GM18526 (cell line): ENCODE data around the gene SLC5A11.

ENCODE experiments used
- POLR2A ChIP-seq: IDR thresholded peaks from 3 replicates; pipeline ENCODE4 v1.6.1; 2011; ENCODE audit not compliant: insufficient read length; ENCODE audit errors: extremely low read depth

SLC5A11 gene, protein sequence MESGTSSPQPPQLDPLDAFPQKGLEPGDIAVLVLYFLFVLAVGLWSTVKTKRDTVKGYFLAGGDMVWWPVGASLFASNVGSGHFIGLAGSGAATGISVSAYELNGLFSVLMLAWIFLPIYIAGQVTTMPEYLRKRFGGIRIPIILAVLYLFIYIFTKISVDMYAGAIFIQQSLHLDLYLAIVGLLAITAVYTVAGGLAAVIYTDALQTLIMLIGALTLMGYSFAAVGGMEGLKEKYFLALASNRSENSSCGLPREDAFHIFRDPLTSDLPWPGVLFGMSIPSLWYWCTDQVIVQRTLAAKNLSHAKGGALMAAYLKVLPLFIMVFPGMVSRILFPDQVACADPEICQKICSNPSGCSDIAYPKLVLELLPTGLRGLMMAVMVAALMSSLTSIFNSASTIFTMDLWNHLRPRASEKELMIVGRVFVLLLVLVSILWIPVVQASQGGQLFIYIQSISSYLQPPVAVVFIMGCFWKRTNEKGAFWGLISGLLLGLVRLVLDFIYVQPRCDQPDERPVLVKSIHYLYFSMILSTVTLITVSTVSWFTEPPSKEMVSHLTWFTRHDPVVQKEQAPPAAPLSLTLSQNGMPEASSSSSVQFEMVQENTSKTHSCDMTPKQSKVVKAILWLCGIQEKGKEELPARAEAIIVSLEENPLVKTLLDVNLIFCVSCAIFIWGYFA

DNA sequence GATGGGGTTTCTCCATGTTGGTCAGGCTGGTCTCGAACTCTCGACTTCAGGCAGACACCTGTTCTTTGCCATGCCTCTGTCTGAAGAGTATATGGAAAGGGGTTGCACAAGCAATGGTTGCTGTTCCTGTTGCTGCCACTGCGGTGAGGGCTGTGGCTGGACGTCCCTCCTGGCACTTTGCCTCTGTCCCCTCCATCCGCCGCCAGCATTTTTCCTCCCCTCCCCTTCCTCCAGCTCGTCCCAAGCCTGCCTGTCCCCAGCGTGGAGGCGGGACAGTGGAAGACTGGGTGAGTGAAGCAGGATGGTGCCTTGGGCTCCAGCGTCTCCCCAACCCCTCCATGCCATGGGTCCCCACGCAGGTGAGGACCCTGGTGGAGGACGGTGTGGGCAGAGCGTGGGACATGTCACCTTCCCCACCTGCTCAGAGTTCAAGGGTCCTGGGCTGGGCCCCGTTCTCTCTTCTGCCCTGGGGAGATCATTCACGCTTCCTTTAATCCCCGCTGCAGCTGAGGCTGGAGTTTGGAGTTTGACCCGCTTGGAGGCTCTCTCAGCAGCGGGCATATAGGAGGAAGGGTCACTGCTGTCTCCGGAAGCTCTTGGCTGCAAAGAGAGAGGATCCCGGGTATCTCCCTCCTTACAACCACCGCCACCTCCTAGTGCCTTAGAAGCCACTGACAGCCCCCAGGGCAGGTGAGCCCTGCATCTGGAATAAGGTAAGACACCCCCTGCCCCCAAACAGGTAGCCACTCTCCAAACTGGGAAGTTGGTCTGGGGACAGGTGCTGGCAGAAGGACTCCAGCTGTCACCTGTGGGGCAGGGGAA is at the start of gene SLC5A11:
SLC5A11 (plus strand) TSS at position 238 of the 822 bp plus-strand sequence. CDS start 12,681 bp downstream, outside the sequence.
- no peak for TF ChIP-seq POLR2A

DNA sequence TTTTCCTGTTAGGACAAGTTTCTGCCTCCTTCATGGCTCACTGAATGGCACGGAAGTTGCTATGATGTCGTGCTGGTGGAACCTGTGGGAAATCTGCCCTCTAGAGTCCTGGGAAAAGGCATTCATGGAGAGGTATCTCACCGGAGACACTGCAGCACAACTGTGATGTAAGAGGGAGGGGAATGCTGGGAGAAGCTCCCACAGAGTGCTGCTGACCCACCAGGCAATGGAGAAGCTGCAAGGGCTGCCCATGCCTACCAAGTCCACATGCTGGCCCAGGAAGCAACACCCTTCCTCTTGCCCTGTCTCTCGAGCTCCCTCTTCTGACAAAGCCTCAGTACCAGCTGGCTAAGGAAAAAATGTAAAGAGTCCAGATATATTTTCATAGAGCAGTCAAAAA is 45.2 kb upstream of the SLC5A11 start:
- TF ChIP-seq POLR2A = no peak

DNA sequence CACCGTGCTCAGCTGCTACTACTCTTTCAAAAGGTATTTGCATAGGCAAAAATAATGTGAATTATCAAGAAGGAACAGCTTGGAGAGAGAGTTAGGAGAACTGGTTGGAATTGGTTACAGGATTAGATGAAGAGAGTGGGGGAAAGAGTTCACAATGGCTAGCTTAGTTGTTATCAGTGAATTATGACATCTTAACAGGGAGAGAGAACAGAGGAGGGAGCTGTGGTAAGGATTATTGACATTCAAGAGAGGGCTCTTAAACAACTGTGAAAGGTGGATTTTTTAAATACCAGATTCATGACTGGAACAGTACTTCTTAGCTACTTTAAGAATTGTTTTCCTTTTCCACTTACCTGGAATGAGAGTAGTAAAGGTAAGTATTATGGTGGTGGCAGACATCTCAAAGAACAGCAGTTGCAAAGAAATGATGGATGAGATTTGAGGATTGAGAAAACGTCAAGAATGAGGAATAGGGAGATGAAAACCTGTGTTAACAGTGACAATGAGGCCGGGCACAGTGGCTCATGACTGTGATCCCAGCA is 43.9 kb upstream of the SLC5A11 start:
- TF ChIP-seq POLR2A = no peak

DNA sequence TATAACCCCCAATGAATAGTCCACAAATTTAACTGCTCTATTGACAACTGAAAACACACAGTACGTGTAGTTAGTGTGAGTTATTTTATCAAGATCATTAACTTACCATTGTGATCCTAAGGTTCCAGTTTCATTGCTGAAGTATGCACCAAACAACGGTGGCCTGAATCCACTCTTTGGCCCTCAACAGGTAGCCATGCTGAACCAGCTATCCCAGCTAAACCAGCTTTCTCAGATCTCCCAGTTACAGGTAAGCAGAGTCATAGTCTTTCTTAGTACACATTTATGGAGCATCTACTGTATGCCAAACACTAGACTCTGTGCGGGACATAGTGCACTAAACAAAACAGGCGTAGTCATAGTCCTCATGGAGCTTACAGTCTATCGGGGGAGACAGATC is 40.3 kb upstream of the SLC5A11 start:
- no peak for TF ChIP-seq POLR2A

DNA sequence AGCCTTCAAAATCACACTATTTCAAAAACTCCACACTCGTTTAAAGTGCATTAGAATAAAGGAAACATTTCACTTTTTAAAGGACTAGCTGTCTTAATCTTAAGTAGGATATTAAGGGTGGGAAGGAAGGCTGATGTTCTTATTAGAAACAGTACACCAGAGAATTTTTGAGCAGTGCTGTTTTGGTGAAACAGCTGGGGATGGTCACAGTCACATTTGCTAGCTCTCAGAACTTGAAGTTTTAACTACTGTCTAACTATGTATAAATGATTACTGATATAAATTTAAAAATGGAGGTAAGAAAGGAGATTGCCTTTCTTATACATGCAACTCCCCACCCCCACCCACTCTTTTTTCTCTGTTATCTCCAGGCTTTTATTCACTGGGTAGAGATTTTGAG is 38.5 kb upstream of the SLC5A11 start:
- no peak for TF ChIP-seq POLR2A

DNA sequence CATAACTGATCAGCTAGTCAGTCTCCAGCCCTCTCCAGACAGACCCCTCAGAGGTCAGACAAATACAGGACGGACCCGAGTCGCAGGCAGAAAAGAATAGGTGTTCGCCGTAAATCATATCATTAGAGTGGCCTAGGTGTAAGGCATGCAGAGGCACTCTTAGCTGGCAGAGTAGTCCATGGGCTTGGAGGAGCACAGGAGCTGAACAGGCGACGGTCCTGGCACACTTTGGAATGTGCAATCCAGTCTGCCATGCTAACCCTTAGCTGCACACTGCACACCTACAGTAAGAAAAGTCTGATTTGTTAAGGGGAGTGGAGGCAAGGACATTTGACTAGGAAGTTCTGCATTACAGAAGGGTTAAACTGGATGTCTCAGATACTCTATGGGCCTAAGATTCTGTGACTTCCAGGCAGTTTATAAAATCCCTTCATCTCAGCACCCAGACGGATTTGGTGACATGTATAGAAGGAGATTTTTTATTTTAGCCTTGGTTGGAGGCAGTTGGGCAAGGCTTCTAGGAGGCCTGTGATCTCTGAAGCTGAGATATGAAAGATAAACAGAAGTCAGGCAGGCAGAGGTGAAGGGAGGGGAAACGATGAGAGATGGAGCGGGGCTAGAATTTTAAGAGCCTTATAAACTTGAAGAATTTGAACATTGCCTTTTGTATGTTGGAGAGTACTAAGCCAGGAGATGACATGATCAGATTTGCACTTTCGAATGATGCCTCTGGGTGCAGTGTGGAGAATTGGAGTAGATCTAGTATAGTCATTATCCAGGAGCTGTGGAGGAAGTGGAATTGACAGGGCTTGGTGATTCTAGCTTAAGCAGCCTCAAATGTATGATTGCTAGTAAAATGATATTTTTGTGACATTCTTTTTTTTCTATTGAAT is 34.6 kb upstream of the SLC5A11 start:
- no peak for TF ChIP-seq POLR2A

DNA sequence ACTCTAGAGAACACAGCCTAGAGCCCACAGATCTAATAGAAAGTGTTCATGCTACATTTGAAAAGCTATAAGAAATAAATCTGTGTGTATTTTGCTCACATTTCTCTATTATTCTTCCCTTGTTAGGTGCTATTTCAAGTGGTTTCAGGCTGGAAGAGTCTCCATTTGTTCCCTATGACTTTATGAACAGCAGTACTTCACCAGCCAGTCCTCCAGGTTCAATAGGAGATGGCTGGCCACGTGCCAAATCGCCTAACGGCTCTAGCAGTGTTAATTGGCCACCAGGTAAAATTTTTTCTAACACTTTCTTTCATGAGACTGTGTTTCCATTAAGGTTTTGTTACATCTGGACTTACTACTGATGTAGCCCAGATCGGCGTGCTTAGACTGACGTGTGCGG is 30.7 kb upstream of the SLC5A11 start:
- TF ChIP-seq POLR2A = no peak

DNA sequence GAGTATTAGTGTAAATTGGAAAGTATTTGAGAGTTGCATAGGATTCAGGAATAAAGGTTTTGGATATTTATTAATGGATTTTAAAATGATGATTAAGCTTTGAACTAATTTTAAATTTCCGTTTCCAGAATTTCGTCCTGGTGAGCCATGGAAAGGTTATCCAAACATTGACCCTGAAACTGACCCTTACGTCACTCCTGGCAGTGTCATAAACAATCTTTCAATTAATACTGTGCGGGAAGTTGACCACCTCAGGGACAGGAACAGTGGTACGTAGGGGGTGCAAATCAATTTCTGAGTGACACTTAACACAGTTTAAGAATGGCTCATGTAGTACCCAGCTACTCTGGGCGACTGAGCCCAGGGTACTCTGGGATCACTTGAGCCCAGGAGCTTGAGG is 29.1 kb upstream of the SLC5A11 start:
- TF ChIP-seq POLR2A = no peak

DNA sequence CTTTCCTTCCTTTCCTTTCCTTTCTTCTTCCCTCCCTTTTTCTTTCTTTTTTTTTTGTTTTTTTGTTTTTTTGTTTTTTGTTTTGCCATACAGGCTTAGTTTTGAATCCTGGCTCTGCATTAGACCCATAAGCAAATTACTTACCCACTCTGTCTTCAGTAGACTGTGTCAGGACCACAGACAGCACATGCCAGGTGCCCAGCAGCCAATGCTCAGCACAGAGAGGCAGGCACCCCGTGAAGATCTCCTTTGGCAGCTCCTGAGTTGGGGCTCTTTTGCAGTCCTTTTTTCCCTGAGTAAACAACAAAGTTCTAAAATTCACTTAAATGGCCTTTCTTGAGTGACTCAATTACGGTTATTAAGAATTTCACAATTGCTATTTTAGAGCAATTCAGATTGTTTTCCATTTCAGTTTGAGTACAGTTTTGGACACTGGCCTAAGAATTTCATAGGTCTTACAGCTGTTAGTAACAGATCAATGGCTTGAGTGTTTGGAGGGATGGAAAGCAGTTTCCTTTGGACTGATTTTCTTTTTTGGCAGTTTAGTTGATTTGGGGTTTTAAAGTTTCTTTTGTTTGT is 26.2 kb upstream of the SLC5A11 start:
- no peak for TF ChIP-seq POLR2A

DNA sequence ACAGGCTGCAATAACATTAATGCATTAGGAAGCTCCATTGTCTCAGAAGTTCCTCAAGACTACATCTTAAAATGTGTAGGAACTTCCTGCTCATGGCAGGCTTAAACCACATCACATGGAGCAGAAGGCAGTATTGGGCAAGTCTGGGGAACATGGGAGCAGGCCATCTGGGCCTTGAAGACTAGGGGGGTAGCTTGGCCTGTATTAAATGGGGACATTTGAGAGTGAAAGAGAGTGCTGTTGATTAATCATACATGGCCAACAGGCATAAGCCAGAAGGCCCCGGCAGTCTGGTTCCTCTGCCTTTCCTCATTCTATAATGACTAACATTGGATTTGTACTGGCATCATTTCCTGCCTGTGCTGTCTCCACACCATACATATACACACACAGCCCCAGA is 25.2 kb upstream of the SLC5A11 start:
- no peak for TF ChIP-seq POLR2A

DNA sequence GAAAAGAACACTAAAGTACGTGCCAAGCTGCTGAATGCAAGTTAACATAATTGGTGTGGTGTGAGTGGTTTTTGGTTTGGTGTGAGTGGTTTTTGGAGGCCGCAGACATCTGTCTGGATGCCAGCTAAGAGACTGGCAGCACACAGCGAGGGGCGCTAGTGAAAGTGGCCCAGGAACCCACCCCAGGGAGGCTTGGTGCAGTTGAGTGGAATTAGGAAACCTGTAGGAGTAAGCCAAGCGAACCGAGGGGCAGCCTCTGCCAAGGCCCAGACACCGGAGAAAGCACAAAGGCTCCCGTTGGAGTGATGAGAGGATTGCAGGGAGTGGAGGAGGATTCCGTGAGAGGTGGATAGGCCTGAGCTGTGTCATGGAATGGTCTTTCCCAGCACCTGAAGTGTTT is 24.6 kb upstream of the SLC5A11 start:
- TF ChIP-seq POLR2A = no peak

DNA sequence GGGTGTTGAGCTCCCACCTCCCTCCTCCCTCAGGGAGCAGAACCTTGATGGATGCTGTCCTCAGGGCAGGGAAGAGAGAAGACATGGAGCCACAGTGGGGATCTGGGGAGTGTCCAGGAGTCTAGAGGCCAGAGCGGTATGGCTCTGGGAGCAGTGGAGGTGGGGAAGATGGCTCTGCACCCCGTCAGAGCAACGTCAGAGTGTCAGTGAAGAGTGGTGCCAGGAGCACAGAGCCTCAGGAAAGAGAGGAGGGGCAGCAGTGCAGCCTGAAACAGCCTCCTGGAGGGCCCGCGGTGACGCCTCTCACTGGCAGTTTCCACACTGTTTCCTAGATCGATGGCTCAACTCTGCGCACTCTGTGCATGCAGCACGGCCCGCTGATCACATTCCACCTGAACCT is 23.2 kb upstream of the SLC5A11 start:
- no peak for TF ChIP-seq POLR2A

DNA sequence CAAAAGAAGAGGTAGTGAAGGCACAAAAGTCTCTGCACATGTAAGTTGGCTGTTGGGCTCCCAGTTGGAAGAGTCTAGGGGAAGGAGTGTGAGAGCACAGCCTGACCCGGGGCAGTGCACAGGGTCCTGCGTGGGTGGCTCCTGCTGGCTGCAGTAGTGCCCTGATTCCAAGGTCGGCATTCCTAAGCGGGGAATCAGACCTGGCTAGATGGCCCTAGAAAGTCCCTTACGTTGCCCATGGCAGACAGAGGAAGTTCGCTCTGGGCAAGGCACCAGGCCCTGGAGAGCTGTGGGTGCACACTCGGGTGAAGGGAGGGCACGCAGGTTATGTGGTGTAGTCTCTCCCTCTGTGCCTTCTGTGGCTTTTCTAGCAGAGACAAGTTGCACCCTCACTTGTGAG is 22.8 kb upstream of the SLC5A11 start:
- no peak for TF ChIP-seq POLR2A

DNA sequence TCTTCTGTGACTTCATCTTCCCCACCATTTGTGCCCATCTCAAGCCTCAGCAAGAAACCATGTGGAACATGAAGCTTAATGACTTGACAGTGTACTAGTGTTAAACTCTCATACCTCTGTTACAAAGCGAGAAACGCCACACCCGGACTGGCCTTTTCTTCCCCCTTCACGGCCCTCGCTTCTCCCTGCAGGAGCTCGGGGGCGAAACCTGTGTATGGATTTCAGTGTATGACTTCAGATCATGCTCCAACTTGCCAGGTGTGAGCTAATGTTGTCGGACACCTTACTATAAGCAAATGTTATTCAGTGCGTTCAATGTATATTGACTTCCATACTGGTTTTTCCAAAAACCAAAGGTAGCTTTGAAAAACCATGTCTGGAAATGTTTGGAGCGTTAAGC is 20.1 kb upstream of the SLC5A11 start:
- no peak for TF ChIP-seq POLR2A

DNA sequence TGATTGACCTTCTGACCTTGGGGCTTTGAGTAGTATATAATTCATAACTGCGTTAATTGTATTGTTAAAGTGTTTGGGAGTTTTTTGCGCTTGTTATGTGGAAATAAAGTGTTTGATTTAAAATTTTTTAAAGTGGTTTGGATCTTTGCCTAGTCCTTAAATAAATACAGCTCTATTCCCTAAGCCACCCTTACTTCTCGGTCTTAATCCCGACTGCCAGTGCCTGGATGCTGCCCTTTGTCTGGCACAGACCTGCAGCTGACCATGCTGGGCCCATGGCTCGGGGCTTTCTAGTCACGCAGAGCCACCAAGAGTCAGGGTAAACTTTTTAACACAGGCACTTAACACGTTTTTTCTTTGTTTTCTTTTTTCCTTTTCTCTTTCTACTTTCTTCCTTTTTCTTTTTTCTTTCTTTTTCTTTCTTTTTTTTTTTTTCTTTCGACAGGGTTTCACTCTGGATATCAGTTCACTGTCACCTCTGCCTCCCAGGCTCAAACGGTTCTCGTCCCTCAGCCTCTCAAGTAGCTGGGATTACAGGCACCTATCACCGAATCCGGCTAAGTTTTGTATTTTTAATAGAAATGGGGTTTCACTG is 19.6 kb upstream of the SLC5A11 start:
- TF ChIP-seq POLR2A = no peak
